Superior temporal gyrus (tissue), 1 donor: ENCODE measurements around the gene RYR3.

Experiments used
- DNase-seq: peaks from one replicate; pipeline ENCODE4 v3.0.0-alpha.2; 2016; ENCODE audit errors: extremely low spot score

Gene RYR3

DNA sequence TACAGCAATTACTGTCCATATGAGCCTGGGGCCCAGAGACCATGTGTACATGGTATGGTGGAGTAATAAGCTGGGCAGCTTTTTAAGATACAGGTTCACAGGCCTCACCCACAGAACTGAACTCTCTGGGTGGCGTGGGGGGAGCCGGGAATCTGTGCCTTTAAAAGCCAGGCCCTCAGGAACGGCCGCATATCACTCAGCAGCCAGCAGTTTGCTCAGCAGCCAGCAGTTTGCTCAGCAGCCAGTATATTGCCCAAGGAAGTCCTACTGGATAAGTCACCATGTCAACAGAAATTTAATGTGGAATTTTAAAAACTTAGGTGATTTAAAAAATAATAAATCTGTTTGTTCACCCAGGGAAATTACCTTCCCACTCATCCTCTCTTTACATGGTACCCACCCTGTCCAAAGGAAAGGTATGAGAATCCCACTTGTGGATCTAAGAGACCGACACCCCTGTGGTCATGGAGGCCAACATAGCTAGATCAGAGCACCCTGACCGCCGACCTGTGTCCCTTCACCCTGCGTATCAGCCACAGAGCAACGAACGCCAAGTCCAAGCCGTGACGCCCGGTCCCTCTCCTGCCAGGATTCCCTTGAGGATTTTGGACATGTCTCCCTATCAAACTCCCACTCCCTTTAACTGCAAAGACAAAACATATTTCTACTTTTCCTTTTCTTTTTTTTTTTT is 561.8 kb downstream of the RYR3 start:
- no peak for DNase-seq

DNA sequence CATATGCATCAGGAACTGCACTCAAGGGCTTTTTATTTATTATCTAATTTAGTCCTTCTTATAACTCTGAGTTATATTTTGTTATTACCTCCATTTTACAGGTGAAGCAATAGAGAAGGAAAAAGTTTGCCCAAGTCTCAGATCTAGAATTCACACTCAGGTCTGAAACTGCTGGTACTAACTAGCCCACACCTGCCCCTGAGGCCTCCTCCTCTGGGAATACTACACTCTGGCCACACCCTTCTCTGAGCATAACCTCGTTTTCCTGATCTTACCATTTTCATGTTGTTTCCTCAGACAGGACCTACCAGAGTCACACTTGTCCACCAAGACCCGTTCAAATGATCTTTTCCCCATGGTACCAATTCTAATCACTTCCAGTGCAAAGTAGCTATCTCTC is 563.4 kb downstream of the RYR3 start:
- DNase-seq = no peak

GRCh38 chr15:33882921-33883320 is 572.2 kb downstream of the RYR3 start:
- no peak for DNase-seq

GRCh38 chr15:33888176-33888575 is 577.4 kb downstream of the RYR3 start:
- DNase-seq = no peak

DNA sequence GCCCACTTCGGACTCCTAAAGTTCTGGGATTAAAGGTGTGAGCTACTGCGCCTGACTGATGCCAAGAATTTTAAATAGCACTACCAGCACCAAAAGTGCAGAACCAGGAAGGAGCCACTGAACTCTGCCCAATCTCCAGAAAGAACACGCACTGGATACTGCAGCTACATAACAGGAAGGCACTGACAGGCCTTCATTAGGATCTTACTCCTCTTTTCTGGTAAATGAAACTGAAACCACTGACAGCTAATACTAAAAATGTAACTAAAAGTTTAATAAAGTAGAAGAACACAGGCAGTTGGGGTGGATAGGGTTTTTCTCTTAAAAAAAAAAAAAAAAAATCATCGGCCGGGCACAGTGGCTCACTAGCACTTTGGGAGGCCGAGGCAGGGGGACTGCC is 583.4 kb downstream of the RYR3 start:
- no peak for DNase-seq

GRCh38 chr15:33902043-33902442 is 591.3 kb downstream of the RYR3 start:
- DNase-seq = no peak

DNA sequence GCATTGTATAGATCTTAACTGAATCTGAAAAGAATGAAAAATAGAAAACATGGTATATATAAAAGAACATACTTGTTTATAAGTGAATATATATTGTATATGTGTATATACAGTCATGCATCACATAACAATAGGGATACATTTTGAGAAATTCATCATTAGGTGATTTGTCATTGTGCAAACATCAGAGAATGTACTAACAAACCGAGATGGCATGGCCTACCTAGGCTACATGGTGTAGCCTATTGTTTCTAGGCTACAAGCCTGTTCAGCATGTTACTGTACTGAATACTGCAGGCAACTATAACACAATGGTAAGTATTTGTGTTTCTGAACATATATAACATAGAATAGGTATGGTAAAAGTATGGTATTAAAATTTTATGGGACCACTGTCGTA is 592.9 kb downstream of the RYR3 start:
- no peak for DNase-seq

GRCh38 chr15:33907326-33907725 is 596.6 kb downstream of the RYR3 start:
- no peak for DNase-seq

DNA sequence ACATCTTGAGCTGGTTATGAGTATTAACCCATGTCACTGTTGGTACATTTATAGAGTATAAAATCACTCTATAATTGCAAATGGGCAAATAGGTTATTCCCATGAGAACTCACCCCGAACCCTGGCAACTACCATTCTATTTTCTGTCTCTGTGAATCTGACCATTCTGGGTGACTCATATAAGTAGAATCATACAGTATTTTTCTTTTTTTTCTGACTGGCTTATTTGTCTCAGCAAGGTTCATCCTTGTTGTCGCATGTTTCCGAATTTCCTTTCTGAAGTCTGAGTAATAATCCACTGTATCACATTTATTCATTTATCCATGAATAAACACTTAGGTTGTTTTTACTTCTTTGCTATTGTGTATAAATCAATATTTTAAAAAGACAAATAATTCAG is 597.6 kb downstream of the RYR3 start:
- no peak for DNase-seq

DNA sequence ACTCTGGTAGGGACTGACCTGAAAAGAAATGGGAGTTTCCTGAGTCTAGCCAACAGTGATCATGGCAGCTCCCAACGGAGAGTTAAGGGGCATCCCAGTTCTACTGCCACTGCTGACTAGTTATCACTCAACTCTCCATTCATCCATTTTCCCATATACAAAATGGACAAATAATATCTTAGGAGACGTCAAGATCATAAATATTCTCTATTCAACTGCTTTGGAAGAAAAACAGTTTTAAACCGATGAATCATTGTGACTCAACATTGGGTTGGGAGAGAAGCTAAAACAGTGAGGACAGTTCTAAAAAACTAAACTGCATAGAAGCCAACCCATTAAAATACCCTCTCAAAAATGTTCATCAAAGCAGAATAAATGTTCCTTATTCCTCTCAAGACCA is 600.0 kb downstream of the RYR3 start:
- DNase-seq = no peak

DNA sequence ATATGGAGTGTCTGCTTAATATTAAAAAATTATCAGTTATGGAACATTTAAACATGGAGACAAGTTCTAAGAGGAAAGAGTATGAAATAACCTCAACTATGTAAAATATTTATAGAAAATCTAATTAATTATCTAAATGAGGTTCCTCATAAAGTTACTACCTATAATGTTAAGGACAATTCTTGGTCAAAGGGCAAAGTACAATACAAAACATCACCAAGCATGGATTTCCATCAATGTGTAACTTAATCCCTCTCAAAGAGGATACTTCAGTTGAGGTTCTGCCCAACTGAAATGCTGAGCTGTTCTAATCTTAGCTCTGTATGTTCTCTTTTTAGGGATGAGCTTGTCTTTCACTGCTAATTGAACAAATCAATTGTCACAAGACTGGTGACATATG is 601.6 kb downstream of the RYR3 start:
- DNase-seq = no peak

DNA sequence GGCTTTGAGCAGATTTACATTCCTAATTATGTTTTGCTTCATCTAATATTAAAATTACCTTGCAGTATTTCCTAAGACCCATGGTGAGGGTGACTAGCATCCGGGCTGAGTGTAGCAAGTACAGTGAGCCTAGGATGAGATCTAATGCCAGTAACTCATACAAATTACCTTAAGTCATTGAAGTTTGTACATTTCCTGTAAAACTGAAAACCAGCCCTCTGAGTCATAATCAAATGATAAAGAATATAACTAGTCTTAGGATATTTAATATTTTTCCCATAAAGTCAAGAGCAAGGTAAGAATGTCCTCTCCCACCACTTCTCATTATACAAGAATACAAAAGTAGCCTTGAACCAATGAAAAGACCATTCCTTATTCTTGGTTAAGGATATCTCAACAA is 602.7 kb downstream of the RYR3 start:
- no peak for DNase-seq
